Ishikawa (cell line): ENCODE data around the gene PTBP3.

ENCODE experiments used
- CEBPB ChIP-seq: IDR thresholded peaks from 2 replicates; pipeline ENCODE4 v1.6.1; 2012
- EP300 ChIP-seq: IDR thresholded peaks from 2 replicates; pipeline ENCODE4 v1.6.1; 2012; ENCODE audit warnings: borderline replicate concordance
- FOXM1 ChIP-seq: IDR thresholded peaks from 2 replicates; pipeline ENCODE4 v1.6.1; 2012; ENCODE audit warnings: low read depth, borderline replicate concordance
- NFIC ChIP-seq: IDR thresholded peaks from 2 replicates; pipeline ENCODE4 v1.6.1; 2012
- RAD21 ChIP-seq: IDR thresholded peaks from 2 replicates; pipeline ENCODE4 v1.6.1; 2012; ENCODE audit warnings: low read depth
- TAF1 ChIP-seq: IDR thresholded peaks from 2 replicates; pipeline ENCODE4 v1.6.1; 2012; ENCODE audit warnings: low read depth, mild to moderate bottlenecking
- TCF12 ChIP-seq: IDR thresholded peaks from 2 replicates; pipeline ENCODE4 v1.6.1; 2012; ENCODE audit warnings: low read depth
- TEAD4 ChIP-seq: IDR thresholded peaks from 2 replicates; pipeline ENCODE4 v1.6.1; 2012
- YY1 ChIP-seq: IDR thresholded peaks from 2 replicates; pipeline ENCODE4 v1.6.1; 2012; ENCODE audit warnings: low read depth
- ZBTB7A ChIP-seq: IDR thresholded peaks from 2 replicates; pipeline ENCODE4 v1.6.1; 2012; ENCODE audit warnings: low read depth
- TF ChIP-seq, protein P1 (sequence below): IDR thresholded peaks from 2 replicates; pipeline ENCODE4 v1.6.1; 2012
- TF ChIP-seq, protein P2 (sequence below): IDR thresholded peaks from 2 replicates; pipeline ENCODE4 v1.6.1; 2012; ENCODE audit warnings: low read depth, mild to moderate bottlenecking

DNA sequence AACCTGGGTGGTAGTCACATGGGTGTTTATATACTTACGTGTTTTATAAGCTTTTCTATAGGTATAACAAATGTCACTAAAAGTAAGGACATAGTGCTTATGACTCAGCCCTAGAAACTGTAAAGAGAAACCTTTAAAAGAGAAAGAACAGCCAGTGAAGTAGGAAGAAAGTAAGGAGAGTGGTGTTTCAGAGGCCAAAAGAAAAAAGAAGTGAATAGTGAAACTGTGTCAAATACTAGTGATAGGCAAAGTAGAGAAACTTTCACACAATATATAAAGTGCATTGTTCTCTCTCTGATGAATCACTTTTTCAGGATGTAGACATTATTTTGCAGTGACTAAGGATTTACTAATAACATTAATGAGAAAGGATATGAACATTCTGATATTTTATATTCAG lies 84.1 kb downstream of the PTBP3 start:
- no peak for TF ChIP-seq TCF12
- no peak for TF ChIP-seq EP300
- no peak for TF ChIP-seq ZBTB7A
- TF ChIP-seq, protein P1, sequence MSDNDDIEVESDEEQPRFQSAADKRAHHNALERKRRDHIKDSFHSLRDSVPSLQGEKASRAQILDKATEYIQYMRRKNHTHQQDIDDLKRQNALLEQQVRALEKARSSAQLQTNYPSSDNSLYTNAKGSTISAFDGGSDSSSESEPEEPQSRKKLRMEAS, result no peak
- no peak for TF ChIP-seq YY1
- no peak for TF ChIP-seq TAF1
- no peak for TF ChIP-seq TEAD4
- TF ChIP-seq, protein P2, sequence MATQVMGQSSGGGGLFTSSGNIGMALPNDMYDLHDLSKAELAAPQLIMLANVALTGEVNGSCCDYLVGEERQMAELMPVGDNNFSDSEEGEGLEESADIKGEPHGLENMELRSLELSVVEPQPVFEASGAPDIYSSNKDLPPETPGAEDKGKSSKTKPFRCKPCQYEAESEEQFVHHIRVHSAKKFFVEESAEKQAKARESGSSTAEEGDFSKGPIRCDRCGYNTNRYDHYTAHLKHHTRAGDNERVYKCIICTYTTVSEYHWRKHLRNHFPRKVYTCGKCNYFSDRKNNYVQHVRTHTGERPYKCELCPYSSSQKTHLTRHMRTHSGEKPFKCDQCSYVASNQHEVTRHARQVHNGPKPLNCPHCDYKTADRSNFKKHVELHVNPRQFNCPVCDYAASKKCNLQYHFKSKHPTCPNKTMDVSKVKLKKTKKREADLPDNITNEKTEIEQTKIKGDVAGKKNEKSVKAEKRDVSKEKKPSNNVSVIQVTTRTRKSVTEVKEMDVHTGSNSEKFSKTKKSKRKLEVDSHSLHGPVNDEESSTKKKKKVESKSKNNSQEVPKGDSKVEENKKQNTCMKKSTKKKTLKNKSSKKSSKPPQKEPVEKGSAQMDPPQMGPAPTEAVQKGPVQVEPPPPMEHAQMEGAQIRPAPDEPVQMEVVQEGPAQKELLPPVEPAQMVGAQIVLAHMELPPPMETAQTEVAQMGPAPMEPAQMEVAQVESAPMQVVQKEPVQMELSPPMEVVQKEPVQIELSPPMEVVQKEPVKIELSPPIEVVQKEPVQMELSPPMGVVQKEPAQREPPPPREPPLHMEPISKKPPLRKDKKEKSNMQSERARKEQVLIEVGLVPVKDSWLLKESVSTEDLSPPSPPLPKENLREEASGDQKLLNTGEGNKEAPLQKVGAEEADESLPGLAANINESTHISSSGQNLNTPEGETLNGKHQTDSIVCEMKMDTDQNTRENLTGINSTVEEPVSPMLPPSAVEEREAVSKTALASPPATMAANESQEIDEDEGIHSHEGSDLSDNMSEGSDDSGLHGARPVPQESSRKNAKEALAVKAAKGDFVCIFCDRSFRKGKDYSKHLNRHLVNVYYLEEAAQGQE, result no peak
- no peak for TF ChIP-seq NFIC
- no peak for TF ChIP-seq RAD21
- TF ChIP-seq FOXM1, result no peak
- no peak for TF ChIP-seq CEBPB
